Uterus (tissue), 2 donors: ENCODE data around the gene FBLN5.

ENCODE experiments used
- POLR2A ChIP-seq, 2 donors: fragments of 450-650 bp; IDR thresholded peaks; one replicate each; pipeline ENCODE4 v1.6.1; 2016; ENCODE audit warnings: antibody characterized with exemption in 2 of 2, mild to moderate bottlenecking in 1 of 2, moderate library complexity in 1 of 2
- TF ChIP-seq, protein P1 (sequence below), 4 experiments: fragments of 200-600 bp in 2 of 4; fragments of 450-650 bp in 2 of 4; sonication (generic) in 2 of 4; IDR thresholded peaks; one replicate each; pipeline ENCODE4 v1.5.1; 2016 to 2019; ENCODE audit warnings: antibody characterized with exemption in 4 of 4, mild to moderate bottlenecking in 2 of 4, moderate library complexity in 1 of 4

DNA sequence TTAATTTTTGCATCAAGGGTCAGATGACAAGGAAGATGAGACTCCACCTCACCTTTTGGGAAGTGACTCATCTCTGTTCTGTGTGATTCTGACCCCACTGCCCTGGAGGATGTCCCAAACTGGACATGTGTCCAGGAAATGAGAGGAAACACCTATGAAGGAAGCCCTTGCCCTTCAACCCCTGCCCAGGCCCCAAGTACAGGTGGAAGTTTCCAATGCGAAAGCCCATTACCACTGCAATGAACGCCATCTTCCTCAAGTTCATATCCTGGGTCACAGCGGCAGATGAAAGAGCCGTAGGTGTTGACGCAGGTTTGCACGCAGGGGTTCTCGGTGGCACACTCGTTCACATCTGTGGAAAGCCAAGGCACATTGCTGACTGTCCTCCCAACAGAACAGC is 60.5 kb downstream of the FBLN5 start:
- TF ChIP-seq, protein P1, sequence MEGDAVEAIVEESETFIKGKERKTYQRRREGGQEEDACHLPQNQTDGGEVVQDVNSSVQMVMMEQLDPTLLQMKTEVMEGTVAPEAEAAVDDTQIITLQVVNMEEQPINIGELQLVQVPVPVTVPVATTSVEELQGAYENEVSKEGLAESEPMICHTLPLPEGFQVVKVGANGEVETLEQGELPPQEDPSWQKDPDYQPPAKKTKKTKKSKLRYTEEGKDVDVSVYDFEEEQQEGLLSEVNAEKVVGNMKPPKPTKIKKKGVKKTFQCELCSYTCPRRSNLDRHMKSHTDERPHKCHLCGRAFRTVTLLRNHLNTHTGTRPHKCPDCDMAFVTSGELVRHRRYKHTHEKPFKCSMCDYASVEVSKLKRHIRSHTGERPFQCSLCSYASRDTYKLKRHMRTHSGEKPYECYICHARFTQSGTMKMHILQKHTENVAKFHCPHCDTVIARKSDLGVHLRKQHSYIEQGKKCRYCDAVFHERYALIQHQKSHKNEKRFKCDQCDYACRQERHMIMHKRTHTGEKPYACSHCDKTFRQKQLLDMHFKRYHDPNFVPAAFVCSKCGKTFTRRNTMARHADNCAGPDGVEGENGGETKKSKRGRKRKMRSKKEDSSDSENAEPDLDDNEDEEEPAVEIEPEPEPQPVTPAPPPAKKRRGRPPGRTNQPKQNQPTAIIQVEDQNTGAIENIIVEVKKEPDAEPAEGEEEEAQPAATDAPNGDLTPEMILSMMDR (IDR thresholded peaks at IDR 0.05): no peak
- TF ChIP-seq POLR2A (IDR thresholded peaks at IDR 0.05): no peak
